Effector CD4-positive, alpha-beta T cell (primary cell): Measurements from ENCODE around the gene PELI2.

ENCODE experiments used
- DNase-seq: peaks from one replicate; pipeline ENCODE4 v3.0.0-alpha.2; 2020

The PELI2 gene

GRCh38 chr14:56318393-56319115 lies 200.3 kb downstream of the PELI2 start:
- DNase-seq = no peak

GRCh38 chr14:56321861-56322260 lies 203.7 kb downstream of the PELI2 start:
- no peak for DNase-seq

- no peak for DNase-seq
These were observed 204.3 kb downstream of the PELI2 start for GRCh38 chr14:56322531-56322930.

- DNase-seq = no peak
These were observed 206.2 kb downstream of the PELI2 start for GRCh38 chr14:56324454-56324853.

GRCh38 chr14:56324856-56325699 lies 206.9 kb downstream of the PELI2 start:
- DNase-seq = no peak

GRCh38 chr14:56328021-56328420 lies 209.8 kb downstream of the PELI2 start:
- no peak for DNase-seq

GRCh38 chr14:56331592-56332216 lies 213.5 kb downstream of the PELI2 start:
- no peak for DNase-seq

GRCh38 chr14:56333359-56334292 lies 215.4 kb downstream of the PELI2 start:
- DNase-seq = no peak

GRCh38 chr14:56334458-56334857 lies 216.2 kb downstream of the PELI2 start:
- no peak for DNase-seq

GRCh38 chr14:56338674-56339073 lies 220.5 kb downstream of the PELI2 start:
- no peak for DNase-seq

GRCh38 chr14:56339855-56340701 lies 221.9 kb downstream of the PELI2 start:
- no peak for DNase-seq

GRCh38 chr14:56340932-56341331 lies 222.7 kb downstream of the PELI2 start:
- no peak for DNase-seq

GRCh38 chr14:56341766-56342493 lies 223.7 kb downstream of the PELI2 start:
- DNase-seq = no peak

GRCh38 chr14:56342494-56342942 lies 224.3 kb downstream of the PELI2 start:
- no peak for DNase-seq

- DNase-seq = no peak
These were observed 231.7 kb downstream of the PELI2 start for GRCh38 chr14:56349960-56350359.
